ENCODE data around the gene LDAF1. TPM values are rescaled to one million over a fixed set of nuclear protein-coding genes. Genes with fewer than 3 reads are reported as not detected.

LDAF1 gene
- total RNA-seq = 43.5 and 98.4 TPM in 2 replicates

DNA sequence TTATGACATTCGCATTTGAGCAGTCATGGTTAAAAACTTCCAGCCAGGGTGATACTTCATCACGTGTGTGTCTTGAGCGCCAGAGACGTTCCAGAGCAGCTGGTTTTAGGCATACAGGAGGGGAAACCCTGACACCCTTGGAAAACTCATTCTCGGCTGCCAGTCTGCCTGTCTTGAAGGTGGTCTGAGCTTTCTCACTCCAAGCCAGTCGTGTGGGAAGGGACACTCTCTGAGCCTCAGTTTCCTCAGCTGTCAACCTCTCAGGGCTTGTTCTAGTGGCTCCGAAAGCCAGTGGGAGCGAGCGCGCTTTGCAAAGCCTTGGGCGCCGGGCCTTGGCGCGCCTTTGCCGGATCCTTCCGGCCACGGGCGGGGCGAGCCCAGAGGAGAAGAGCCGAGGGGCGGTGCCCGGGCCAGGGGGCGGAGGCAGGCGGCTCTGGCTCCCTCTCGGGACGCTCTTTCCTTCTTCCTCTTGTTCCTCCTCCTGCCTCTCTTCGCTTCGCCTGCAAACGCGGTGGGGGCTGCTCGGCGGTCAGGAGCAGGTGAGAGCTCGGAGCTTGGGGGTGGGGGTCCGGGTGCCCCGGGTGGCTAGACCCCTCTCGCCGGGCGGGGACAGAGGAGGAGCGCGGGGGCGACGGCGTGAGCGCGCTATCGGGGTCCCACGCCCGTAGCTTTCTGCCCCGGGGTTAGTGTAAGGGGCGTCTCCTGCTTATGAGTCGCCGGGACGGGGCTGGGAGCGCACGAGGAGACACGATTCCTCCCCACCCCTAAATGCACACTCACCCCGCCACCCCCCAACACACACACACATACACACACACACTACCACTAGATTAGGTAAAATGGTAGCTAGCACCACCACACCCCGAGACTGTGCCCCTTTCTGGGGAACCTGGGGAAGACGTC, at the start of gene LDAF1:
LDAF1 (plus strand) TSS at position 467 of the 903 bp plus-strand sequence. CDS start 2,509 bp downstream, outside the sequence.

DNA sequence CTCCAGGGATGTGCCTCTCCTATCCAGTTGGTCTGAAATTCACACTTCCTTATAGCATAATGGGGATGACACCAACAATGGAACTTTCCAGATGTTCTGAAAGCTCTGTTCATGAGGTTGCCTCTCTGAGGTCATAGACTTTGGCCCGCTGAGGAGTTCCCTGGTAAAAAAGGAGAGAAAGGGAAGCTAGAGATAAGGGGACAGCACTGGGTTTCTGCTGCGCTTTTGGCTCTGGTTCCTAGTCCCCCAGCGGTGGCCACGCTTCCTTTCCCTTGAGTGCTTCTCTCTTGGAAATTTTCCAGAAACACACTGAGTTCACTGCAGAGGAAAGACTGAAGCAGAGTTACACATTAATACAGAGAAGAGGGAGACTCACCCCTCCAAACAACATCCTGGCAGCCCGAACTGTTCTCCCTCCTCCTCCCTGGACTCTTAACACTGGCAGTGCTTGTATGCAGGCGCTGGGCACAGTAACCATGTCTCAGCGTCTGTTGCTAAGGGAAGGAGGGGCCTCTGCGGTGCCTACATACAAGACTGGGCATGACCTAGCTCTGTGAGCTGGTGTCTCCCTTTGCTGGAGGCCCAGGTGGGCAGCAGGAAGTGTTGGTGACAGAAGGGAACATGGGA, 8.0 kb upstream of the LDAF1 start, which contains the start of gene DNAH3:
DNAH3 (minus strand) TSS at position 472 of the 627 bp plus-strand sequence. CDS start 527 bp downstream, outside the sequence.

DNA sequence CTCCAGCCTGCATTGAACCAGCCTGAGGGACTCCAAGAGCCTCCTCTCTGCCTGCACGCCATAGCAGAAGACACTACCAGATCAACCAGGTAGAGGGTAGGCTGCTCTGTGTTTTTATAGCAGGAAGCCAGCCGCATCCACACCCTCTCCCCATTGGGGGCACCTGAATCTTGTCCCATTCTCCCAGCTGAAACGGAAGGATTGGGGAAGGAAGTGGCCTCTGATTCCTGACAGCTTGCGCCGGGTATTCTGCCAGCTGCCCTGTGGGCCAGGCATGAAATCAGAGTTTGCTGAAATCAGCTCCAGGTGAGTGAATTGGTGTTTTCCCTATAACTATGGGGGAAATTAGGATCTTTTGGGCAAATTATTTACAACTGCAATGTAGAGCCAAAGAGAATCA, 53.0 kb downstream of the LDAF1 start, which contains the start of gene ZP2:
ZP2 (minus strand) TSS at position 89 of the 400 bp plus-strand sequence; CDS start at position 62, 27 bp downstream.

Other genes starting within 250 kb of the LDAF1 start
- gene DNAH3, start 7.8 kb upstream of the LDAF1 start, total RNA-seq = not detected in 2 replicates
- gene ZP2, start 52.9 kb downstream of the LDAF1 start, total RNA-seq = not detected in 2 replicates
- not detected in 2 replicates for gene ANKS4B, start 75.0 kb downstream of the LDAF1 start, total RNA-seq
- 0.28 TPM in 1 of 2 replicates, not detected in the other for gene CRYM, start 119.6 kb downstream of the LDAF1 start, total RNA-seq

All from regular cardiac myocyte (primary cell).